Hepatocyte (in vitro differentiated cells): ENCODE data around the gene CHMP4B. TPM values are rescaled to one million over a fixed set of nuclear protein-coding genes. Genes with fewer than 3 reads are reported as not detected.

ENCODE experiments used
- DNase-seq: peaks from one replicate; pipeline ENCODE4 v3.0.0-alpha.2; 2016; ENCODE audit warnings: low spot score
- H2AFZ ChIP-seq: fragments of 200-600 bp; sonication (generic); 2 replicates; pipeline ENCODE4 v1.6.0; 2016; ENCODE audit warnings: antibody characterized with exemption, mild to moderate bottlenecking
- H3K27ac ChIP-seq: fragments of 200-600 bp; sonication (generic); 2 replicates; pipeline ENCODE4 v1.5.1; 2016; ENCODE audit warnings: mild to moderate bottlenecking
- H3K27me3 ChIP-seq: fragments of 200-600 bp; sonication (generic); 2 replicates; pipeline ENCODE4 v1.6.1; 2016
- H3K36me3 ChIP-seq: fragments of 200-600 bp; sonication (generic); replicated peaks from 2 replicates; pipeline ENCODE4 v1.5.1; 2016; ENCODE audit warnings: low read depth; ENCODE audit not compliant: insufficient read depth
- H3K4me1 ChIP-seq: fragments of 200-600 bp; sonication (generic); 2 replicates; pipeline ENCODE4 v1.5.1; 2016; ENCODE audit warnings: mild to moderate bottlenecking, moderate library complexity; ENCODE audit not compliant: insufficient read depth
- H3K4me2 ChIP-seq: fragments of 200-600 bp; sonication (generic); 2 replicates; pipeline ENCODE4 v1.6.0; 2016
- H3K4me3 ChIP-seq: fragments of 200-600 bp; sonication (generic); 2 replicates; pipeline ENCODE4 v1.5.1; 2016; ENCODE audit warnings: mild to moderate bottlenecking
- H3K79me2 ChIP-seq: fragments of 200-600 bp; sonication (generic); 2 replicates; pipeline ENCODE4 v1.6.0; 2017; ENCODE audit warnings: mild to moderate bottlenecking
- H3K9me2 ChIP-seq: fragments of 200-600 bp; sonication (generic); replicated peaks from 2 replicates; pipeline ENCODE4 v1.6.0; 2017; ENCODE audit warnings: mild to moderate bottlenecking; ENCODE audit not compliant: insufficient read depth
- H3K9me3 ChIP-seq: fragments of 200-600 bp; sonication (generic); 2 replicates; pipeline ENCODE4 v1.5.1; 2016; ENCODE audit warnings: low read depth, mild to moderate bottlenecking
- H4K20me1 ChIP-seq: fragments of 200-600 bp; sonication (generic); 2 replicates; pipeline ENCODE4 v1.6.0; 2016; ENCODE audit warnings: mild to moderate bottlenecking; ENCODE audit not compliant: insufficient read depth, poor library complexity, severe bottlenecking
- EZH2 ChIP-seq: fragments of 200-600 bp; sonication (generic); IDR thresholded peaks from 2 replicates; pipeline ENCODE4 v1.6.1; 2016; ENCODE audit warnings: antibody characterized with exemption, mild to moderate bottlenecking, borderline replicate concordance
- EZH2phosphoT487 ChIP-seq: fragments of 200-600 bp; sonication (generic); IDR thresholded peaks from one replicate; pipeline ENCODE4 v1.6.1; 2018; ENCODE audit warnings: antibody characterized with exemption, mild to moderate bottlenecking, low read depth, moderate library complexity; ENCODE audit not compliant: unreplicated experiment, severe bottlenecking
- WGBS: methylation state at CpG from one replicate; pipeline ENCODE4 v1.1.6; 2016; ENCODE audit warnings: low lambda C conversion rate; ENCODE audit errors: missing lambda C conversion rate; 5-methylcytosine and 5-hydroxymethylcytosine counted together
- polyA plus RNA-seq: library from polyadenylated mRNA; unstranded; fragments of >200 nt; fragmentation: Nextera tagmentation; extraction: Ambion mirVana; gene quantifications from 2 replicates; pipeline ENCODE4 v1.2.1, GENCODE V29; 2016
- total RNA-seq: library from RNA; depleted of rRNA; stranded (reverse); fragments of >200 nt; gene quantifications from 2 replicates; pipeline ENCODE4 v1.2.3, GENCODE V29; 2014
- TF ChIP-seq, protein P1 (sequence below): fragments of 200-600 bp; sonication (generic); IDR thresholded peaks from 2 replicates; pipeline ENCODE4 v1.5.1; 2016; ENCODE audit warnings: antibody characterized with exemption, mild to moderate bottlenecking; ENCODE audit not compliant: poor library complexity

Gene CHMP4B
- total and polyA plus RNA-seq, 2 experiments from 2014 or later = 8.1 to 95.1 TPM

GRCh38 chr20:33773412-33774089 is 37.6 kb upstream of the CHMP4B start:
- Histone ChIP-seq H3K36me3 (no peaks in the 10 kb centered on the region), H2AFZ (no peak overlapping the region), H3K4me3 (no peak overlapping the region), H4K20me1 (no peaks in the 10 kb centered on the region), H3K79me2 (no peaks in the 10 kb centered on the region), H3K9me2 (no peaks in the 10 kb centered on the region), H3K4me2 (no peak overlapping the region), H3K27me3 (no peaks in the 10 kb centered on the region), H3K27ac (no peak overlapping the region), H3K9me3 (no peaks in the 10 kb centered on the region), H3K4me1 (no peaks in the 10 kb centered on the region)
- 81% methylated on average over 2 of the region's 2 CpGs for WGBS
- no peak for DNase-seq
- TF ChIP-seq, protein P1, sequence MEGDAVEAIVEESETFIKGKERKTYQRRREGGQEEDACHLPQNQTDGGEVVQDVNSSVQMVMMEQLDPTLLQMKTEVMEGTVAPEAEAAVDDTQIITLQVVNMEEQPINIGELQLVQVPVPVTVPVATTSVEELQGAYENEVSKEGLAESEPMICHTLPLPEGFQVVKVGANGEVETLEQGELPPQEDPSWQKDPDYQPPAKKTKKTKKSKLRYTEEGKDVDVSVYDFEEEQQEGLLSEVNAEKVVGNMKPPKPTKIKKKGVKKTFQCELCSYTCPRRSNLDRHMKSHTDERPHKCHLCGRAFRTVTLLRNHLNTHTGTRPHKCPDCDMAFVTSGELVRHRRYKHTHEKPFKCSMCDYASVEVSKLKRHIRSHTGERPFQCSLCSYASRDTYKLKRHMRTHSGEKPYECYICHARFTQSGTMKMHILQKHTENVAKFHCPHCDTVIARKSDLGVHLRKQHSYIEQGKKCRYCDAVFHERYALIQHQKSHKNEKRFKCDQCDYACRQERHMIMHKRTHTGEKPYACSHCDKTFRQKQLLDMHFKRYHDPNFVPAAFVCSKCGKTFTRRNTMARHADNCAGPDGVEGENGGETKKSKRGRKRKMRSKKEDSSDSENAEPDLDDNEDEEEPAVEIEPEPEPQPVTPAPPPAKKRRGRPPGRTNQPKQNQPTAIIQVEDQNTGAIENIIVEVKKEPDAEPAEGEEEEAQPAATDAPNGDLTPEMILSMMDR = no peak
- TF ChIP-seq EZH2 (no peak), EZH2phosphoT487 (no peak)

GRCh38 chr20:33777816-33778215 is 33.3 kb upstream of the CHMP4B start:
- H3K9me3 ChIP-seq = no peaks in the 10 kb centered on the region
- TF ChIP-seq, protein P1 = no peak
- TF ChIP-seq EZH2phosphoT487 (no peak), EZH2 (no peak)
- H4K20me1 ChIP-seq = no peaks in the 10 kb centered on the region
- H3K4me3 ChIP-seq = no peak overlapping the region
- H3K79me2 ChIP-seq = no peaks in the 10 kb centered on the region
- peak overlapping the region; percentile 22 for H3K27ac ChIP-seq
- H2AFZ ChIP-seq = no peak overlapping the region
- no peak for DNase-seq
- peaks cover 4% of the 10 kb centered on the region for H3K4me1 ChIP-seq
- no peaks in the 10 kb centered on the region for H3K36me3 ChIP-seq
- H3K27me3 ChIP-seq = no peaks in the 10 kb centered on the region
- H3K9me2 ChIP-seq = no peaks in the 10 kb centered on the region
- WGBS = 86% methylated on average over 2 of the region's 2 CpGs
- no peak overlapping the region for H3K4me2 ChIP-seq

DNA sequence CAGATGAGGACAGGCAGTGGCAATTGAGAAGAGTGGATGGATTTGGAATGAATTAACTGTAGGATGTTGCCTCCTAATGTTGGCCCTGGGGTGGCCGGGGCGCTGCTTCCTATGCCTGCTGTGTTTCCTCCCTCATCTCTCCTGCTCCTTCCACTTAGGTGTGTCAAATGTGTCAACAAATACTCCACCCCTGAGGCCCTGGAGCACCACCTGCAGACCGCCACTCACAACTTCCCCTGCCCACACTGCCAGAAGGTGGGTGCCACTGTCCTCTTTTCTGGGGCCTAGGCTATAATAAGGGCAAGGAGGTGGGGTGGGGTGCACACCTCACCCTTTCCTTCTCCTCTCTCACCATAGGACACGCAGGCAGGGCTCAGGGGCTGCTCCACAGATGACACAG is 30.0 kb upstream of the CHMP4B start:
- H3K9me3 ChIP-seq = no peaks in the 10 kb centered on the region
- H3K9me2 ChIP-seq = no peaks in the 10 kb centered on the region
- DNase-seq = no peak
- no peak overlapping the region for H3K4me3 ChIP-seq
- no peaks in the 10 kb centered on the region for H3K36me3 ChIP-seq
- TF ChIP-seq, protein P1 = no peak
- no peak for TF ChIP-seq EZH2
- no peak for TF ChIP-seq EZH2phosphoT487
- H3K79me2 ChIP-seq = no peaks in the 10 kb centered on the region
- peaks cover 4% of the 10 kb centered on the region for H3K4me1 ChIP-seq
- no peak overlapping the region for H3K4me2 ChIP-seq
- no peaks in the 10 kb centered on the region for H4K20me1 ChIP-seq
- no peak overlapping the region for H3K27ac ChIP-seq
- H2AFZ ChIP-seq = no peak overlapping the region
- WGBS = 89% methylated on average over 4 of the region's 4 CpGs
- H3K27me3 ChIP-seq = no peaks in the 10 kb centered on the region
